HepG2 (cell line): Measurements from ENCODE around the gene EFS.

Source experiments
- GABPA ChIP-seq, 2 experiments: IDR thresholded peaks; 2 replicates each; pipeline ENCODE4 v1.6.1; 2011 to 2016; ENCODE audit warnings: low read depth in 2 of 2, low read length in 1 of 2, missing biosample characterization in 1 of 2, missing genetic modification characterization in 1 of 2
- U2AF1 ChIP-seq: fragments of 200-400 bp; formaldehyde crosslinking; optimal IDR thresholded peaks from 2 replicates; pipeline ENCODE3; 2017; ENCODE audit warnings: mild to moderate bottlenecking, low read depth, low read length

- TF ChIP-seq GABPA (IDR thresholded peaks at IDR 0.05; ENCODE audit: low read depth, low read length), result no peak
- TF ChIP-seq GABPA (CRISPR knock-in tag; IDR thresholded peaks at IDR 0.05; ENCODE audit: low read depth), result no peak
- TF ChIP-seq U2AF1, result no peak
Observed at GRCh38 chr14:23409966-23410635, 45.1 kb upstream of the EFS start.
